B cell (primary cell): ENCODE data around the gene ADAP2. TPM values are rescaled to one million over a fixed set of nuclear protein-coding genes. Genes with fewer than 3 reads are reported as not detected.

ENCODE experiments used
- ATAC-seq: fragments of 200-7000 bp; cut with Tn5 transposase; one replicate; pipeline ENCODE4 v1.10.0; 2021; ENCODE audit warnings: low read depth, mild to moderate bottlenecking, moderate number of reproducible peaks, moderate library complexity
- CTCF ChIA-PET: fragments of 350-600 bp; sonication (Branson Sonifier 250); formaldehyde crosslinking; loops from one replicate; lab custom pipeline; 2021; ENCODE audit warnings: antibody characterized with exemption, inconsistent platforms; lab: Charles Lee
- POLR2A ChIA-PET: fragments of 350-600 bp; sonication (Branson Sonifier 250); formaldehyde crosslinking; loops from one replicate; lab custom pipeline; 2021; ENCODE audit warnings: antibody characterized with exemption; lab: Charles Lee
- DNase-seq: peaks from one replicate; pipeline ENCODE4 v3.0.0; 2013
- H2AFZ ChIP-seq: 2 replicates; pipeline ENCODE4 v1.6.1; 2012; ENCODE audit warnings: mild to moderate bottlenecking, low read depth, low read length; ENCODE audit not compliant: insufficient read depth, poor library complexity, severe bottlenecking
- H3K27ac ChIP-seq, 2 donors: 1 replicate in 1 of 2; 2 replicates in 1 of 2; pipeline ENCODE4 v1.5.1; 2012 to 2013; ENCODE audit warnings: low read length in 2 of 2, mild to moderate bottlenecking in 2 of 2, moderate library complexity in 1 of 2
- H3K27me3 ChIP-seq, 4 experiments: fragments of 200-600 bp in 1 of 4; sonication (generic) in 1 of 4; replicated peaks in 1 of 4; 1 replicate in 2 of 4; 2 replicates in 2 of 4; pipeline versions ENCODE4 v1.6.1 to v1.7.0; 2013 to 2016; ENCODE audit warnings: low read length in 3 of 4, mild to moderate bottlenecking in 2 of 4, mixed read lengths in 1 of 4, moderate library complexity in 1 of 4; ENCODE audit not compliant: insufficient read depth in 4 of 4, control insufficient read depth in 3 of 4; ENCODE audit errors: control extremely low read depth in 1 of 4
- H3K36me3 ChIP-seq, 2 experiments: replicated peaks in 1 of 2; 1 replicate in 1 of 2; 2 replicates in 1 of 2; pipeline versions ENCODE4 v1.6.1 to v1.7.1; 2013; ENCODE audit warnings: low read length in 1 of 2; ENCODE audit not compliant: insufficient read depth in 2 of 2, control insufficient read depth in 1 of 2; ENCODE audit errors: control extremely low read depth in 1 of 2, extremely low read depth in 1 of 2
- H3K4me1 ChIP-seq, 2 donors: fragments of 200-600 bp in 1 of 2; sonication (generic) in 1 of 2; 1 replicate in 1 of 2; 2 replicates in 1 of 2; pipeline versions ENCODE4 v1.5.1 to v1.6.1; 2013 to 2017; ENCODE audit warnings: low read length in 2 of 2; ENCODE audit not compliant: control insufficient read depth in 2 of 2, insufficient read depth in 2 of 2
- H3K4me2 ChIP-seq: replicated peaks from 2 replicates; pipeline ENCODE3; 2012; ENCODE audit warnings: mild to moderate bottlenecking, low read depth, low read length; ENCODE audit not compliant: poor library complexity, severe bottlenecking
- H3K4me3 ChIP-seq, 5 experiments: fragments of 200-600 bp in 1 of 5; sonication (generic) in 1 of 5; 1 replicate in 3 of 5; 2 replicates in 2 of 5; pipeline versions ENCODE4 v1.5.1 to v1.7.0; 2011 to 2016; ENCODE audit warnings: low read length in 4 of 5, mild to moderate bottlenecking in 4 of 5, low read depth in 2 of 5, control low read depth in 1 of 5, moderate library complexity in 1 of 5; ENCODE audit not compliant: insufficient read depth in 1 of 5; ENCODE audit errors: control extremely low read depth in 1 of 5, extremely low read depth in 1 of 5
- H3K79me2 ChIP-seq: fragments of 200-600 bp; sonication (generic); one replicate; pipeline ENCODE4 v1.6.0; 2016; ENCODE audit warnings: low read length; ENCODE audit not compliant: control insufficient read depth, insufficient read depth
- H3K9ac ChIP-seq: fragments of 200-600 bp; sonication (generic); 2 replicates; pipeline ENCODE4 v1.6.1; 2017; ENCODE audit warnings: mild to moderate bottlenecking, low read length, moderate library complexity
- H3K9me3 ChIP-seq, 3 donors: one replicate each; pipeline versions ENCODE4 v1.6.1 to v1.7.1; 2013; ENCODE audit warnings: low read length in 2 of 3; ENCODE audit not compliant: control insufficient read depth in 2 of 3, insufficient read depth in 1 of 3; ENCODE audit errors: control extremely low read depth in 1 of 3
- H4K20me1 ChIP-seq: 2 replicates; pipeline ENCODE4 v1.6.0; 2012; ENCODE audit warnings: mild to moderate bottlenecking, low read length; ENCODE audit not compliant: insufficient read depth, control insufficient read depth, poor library complexity, severe bottlenecking
- H3K27ac Mint-ChIP-seq: one replicate; pipeline ENCODE4 v1.8.0; 2021; ENCODE audit warnings: mixed read lengths
- H3K27me3 Mint-ChIP-seq: one replicate; pipeline ENCODE4 v1.8.0; 2021; ENCODE audit warnings: mixed read lengths
- H3K4me1 Mint-ChIP-seq: one replicate; pipeline ENCODE4 v1.8.0; 2021; ENCODE audit warnings: mixed read lengths
- H3K4me3 Mint-ChIP-seq: one replicate; pipeline ENCODE4 v1.8.0; 2021; ENCODE audit warnings: mixed read lengths
- H3K9me3 Mint-ChIP-seq: one replicate; pipeline ENCODE4 v1.8.0; 2022; ENCODE audit warnings: mixed read lengths; ENCODE audit not compliant: insufficient read depth
- EZH2 ChIP-seq: IDR thresholded peaks from 2 replicates; pipeline ENCODE4 v1.6.1; 2012; ENCODE audit warnings: borderline replicate concordance, low read depth, mild to moderate bottlenecking, moderate library complexity, low read length; ENCODE audit not compliant: insufficient read depth, poor library complexity, severe bottlenecking
- whole genome bisulfite sequencing: methylation state at CpG from one replicate; pipeline ENCODE4 v1.1.5; 2013; ENCODE audit warnings: missing lambda C conversion rate; ENCODE audit not compliant: insufficient coverage; 5-methylcytosine and 5-hydroxymethylcytosine counted together
- intact Hi-C: fragments of 100-400 bp; cut with micrococcal nuclease; formaldehyde crosslinking; loops from one replicate; pipeline ENCODE4 v1.10.0; 2022
- polyA plus RNA-seq: library from polyadenylated mRNA; depleted of rRNA; stranded (reverse); fragments of >200 nt; gene quantifications from 2 replicates; pipeline ENCODE4 v1.2.3, GENCODE V29; 2012
- total RNA-seq, 2 donors: library from RNA; stranded (reverse); fragments of 120-200 nt in 1 of 2; gene quantifications; 1 replicate in 1 of 2; 2 replicates in 1 of 2; pipeline versions ENCODE4 v1.2.3 to v1.2.4, GENCODE V29; 2013 to 2022
- TF ChIP-seq, protein P1 (sequence below): fragments of 200-600 bp; IDR thresholded peaks from one replicate; pipeline ENCODE4 v1.8.0; 2022; ENCODE audit warnings: antibody characterized with exemption, mild to moderate bottlenecking

The ADAP2 gene
- total and polyA plus RNA-seq, 2 donors (not counting 1 experiment from before 2014, with no cell fraction given), result 8.5 to 14.6 TPM

DNA sequence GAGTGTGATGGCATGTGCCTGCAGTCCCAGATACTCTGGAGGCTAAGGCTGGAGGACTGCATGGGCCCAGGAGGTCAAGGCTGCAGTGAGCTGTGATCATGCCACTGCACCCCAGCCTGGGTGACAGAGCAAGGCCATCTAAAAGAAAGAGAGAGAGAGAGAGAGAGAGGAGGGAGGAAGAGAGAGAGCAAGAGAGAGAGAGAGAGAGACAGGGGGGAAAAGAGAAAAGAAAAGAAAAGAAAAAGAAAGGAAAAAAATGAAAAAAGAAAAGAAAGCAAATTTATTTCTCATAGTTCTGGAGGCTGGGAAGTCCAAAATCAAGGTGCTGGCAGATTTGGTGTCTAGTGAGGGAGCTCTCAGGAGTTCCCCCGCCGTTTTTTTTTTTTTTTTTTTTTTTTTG lies 82.4 kb downstream of the ADAP2 start:
- Mint-ChIP-seq H3K27me3 (no peaks in the 10 kb centered on the region), H3K9me3 (no peaks in the 10 kb centered on the region), H3K4me3 (no peak overlapping the region), H3K4me1 (peaks cover 18% of the 10 kb centered on the region), H3K27ac (no peak overlapping the region)
- Histone ChIP-seq H3K4me2 (no peak overlapping the region), H3K9ac (no peak overlapping the region), H2AFZ (no peak overlapping the region), H3K9me3 (no peaks in the 10 kb centered on the region), H3K36me3 (peaks cover 9 to 26% of the 10 kb centered on the region in 2 experiments), H3K79me2 (no peaks in the 10 kb centered on the region), H3K4me3 (no peak overlapping the region), H4K20me1 (no peaks in the 10 kb centered on the region), H3K4me1 (peaks cover 3 to 10% of the 10 kb centered on the region in 2 donors), H3K27ac (no peak overlapping the region), H3K27me3 (no peaks in the 10 kb centered on the region)
- ATAC-seq (no peak), DNase-seq (no peak)
- CTCF ChIA-PET, result interaction anchor here (1.7 kb wide), 1 partner anchor 8 kb away, joined by 4 read pairs; no protein-coding TSS in a partner anchor
- POLR2A ChIA-PET, result interaction anchor here (0.6 kb wide), 1 partner anchor 121 kb away, joined by 7 read pairs; no protein-coding TSS in a partner anchor
- no CpG with 5 or more reads among the region's 2 CpGs for WGBS
- intact Hi-C loops, result no loop called here
- TF ChIP-seq, protein P1, sequence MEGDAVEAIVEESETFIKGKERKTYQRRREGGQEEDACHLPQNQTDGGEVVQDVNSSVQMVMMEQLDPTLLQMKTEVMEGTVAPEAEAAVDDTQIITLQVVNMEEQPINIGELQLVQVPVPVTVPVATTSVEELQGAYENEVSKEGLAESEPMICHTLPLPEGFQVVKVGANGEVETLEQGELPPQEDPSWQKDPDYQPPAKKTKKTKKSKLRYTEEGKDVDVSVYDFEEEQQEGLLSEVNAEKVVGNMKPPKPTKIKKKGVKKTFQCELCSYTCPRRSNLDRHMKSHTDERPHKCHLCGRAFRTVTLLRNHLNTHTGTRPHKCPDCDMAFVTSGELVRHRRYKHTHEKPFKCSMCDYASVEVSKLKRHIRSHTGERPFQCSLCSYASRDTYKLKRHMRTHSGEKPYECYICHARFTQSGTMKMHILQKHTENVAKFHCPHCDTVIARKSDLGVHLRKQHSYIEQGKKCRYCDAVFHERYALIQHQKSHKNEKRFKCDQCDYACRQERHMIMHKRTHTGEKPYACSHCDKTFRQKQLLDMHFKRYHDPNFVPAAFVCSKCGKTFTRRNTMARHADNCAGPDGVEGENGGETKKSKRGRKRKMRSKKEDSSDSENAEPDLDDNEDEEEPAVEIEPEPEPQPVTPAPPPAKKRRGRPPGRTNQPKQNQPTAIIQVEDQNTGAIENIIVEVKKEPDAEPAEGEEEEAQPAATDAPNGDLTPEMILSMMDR, result no peak
- TF ChIP-seq EZH2, result no peak

DNA sequence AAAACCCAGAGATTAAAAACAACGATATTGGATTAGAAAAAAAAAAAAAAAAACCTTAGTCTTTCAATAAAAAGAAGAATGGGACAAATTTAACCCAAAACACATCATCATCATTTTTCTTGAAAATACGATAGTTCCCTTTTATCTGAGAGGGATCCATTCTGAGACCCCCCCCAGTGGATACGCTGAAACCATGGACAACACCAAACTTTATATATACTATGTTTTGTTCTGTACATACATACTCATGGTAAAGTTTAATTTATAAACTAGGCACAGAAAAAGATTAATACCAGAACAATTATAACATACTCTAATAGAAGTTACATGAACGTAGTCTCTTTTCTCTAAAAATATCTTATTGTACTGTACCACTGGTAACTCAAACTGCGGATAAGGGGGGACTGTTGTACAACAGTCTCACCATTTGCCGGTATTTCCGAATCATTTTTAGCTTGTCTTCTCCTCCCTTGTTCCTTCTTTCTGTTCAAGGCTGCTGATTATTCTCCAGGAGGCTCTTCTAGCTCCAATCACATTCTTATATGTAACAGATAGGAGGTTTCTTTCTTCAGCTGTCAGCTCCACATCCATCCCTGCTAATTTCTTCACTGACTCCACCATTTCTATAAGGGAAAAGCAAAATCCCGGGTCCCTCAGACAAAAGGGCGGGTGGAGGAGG lies 86.1 kb downstream of the ADAP2 start:
- no peak for TF ChIP-seq EZH2
- TF ChIP-seq, protein P1, result no peak
- H3K9ac ChIP-seq, result peak overlapping the region; percentile 90
- ChIA-PET POLR2A (interaction anchor here (0.6 to 2.1 kb wide), 7 partner anchors 30 to 381 kb away, joined by 3 to 7 read pairs (median 4); partner anchors contain the start of gene RNF135), CTCF (interaction anchor here (0.7 to 2.7 kb wide), 7 partner anchors 10 to 365 kb away, joined by 3 to 11 read pairs (median 3); partner anchors contain the start of gene RNF135)
- no peak for ATAC-seq
- Mint-ChIP-seq H3K27ac (peak overlapping the region; percentile 95), H3K9me3 (no peaks in the 10 kb centered on the region), H3K4me1 (peaks cover 24% of the 10 kb centered on the region), H3K4me3 (peak overlapping the region; percentile 96), H3K27me3 (no peaks in the 10 kb centered on the region)
- H3K79me2 ChIP-seq, result no peaks in the 10 kb centered on the region
- peaks cover 0 to 8% of the 10 kb centered on the region in 2 experiments for H3K36me3 ChIP-seq
- DNase-seq, result no peak
- H3K9me3 ChIP-seq, result no peaks in the 10 kb centered on the region
- peak overlapping the region; percentile 41 to 77 for H3K27ac ChIP-seq
- peaks cover 3 to 12% of the 10 kb centered on the region in 2 donors for H3K4me1 ChIP-seq
- peak overlapping the region; percentile 97 for H2AFZ ChIP-seq
- peak overlapping the region; percentile 47 to 86 (median 69) for H3K4me3 ChIP-seq
- no peaks in the 10 kb centered on the region for H3K27me3 ChIP-seq
- H4K20me1 ChIP-seq, result no peaks in the 10 kb centered on the region
- WGBS, result 0% methylated on average over 1 of the region's 9 CpGs
- intact Hi-C loops, result loop anchor here (5.0 kb wide), 1 partner anchor 36 kb away; the partner anchor contains the start of gene RNF135
- peak overlapping the region; percentile 94 for H3K4me2 ChIP-seq
